Stimulated activated CD4-positive, alpha-beta T cell treated with anti-CD3 and anti-CD28 coated beads, TNF-alpha, amount 100 ng/mL, for 4 hours (primary cell): Measurements from ENCODE around the gene FAM83E.

ENCODE experiments used
- DNase-seq, 3 experiments: peaks; one replicate each; pipeline ENCODE4 v3.0.0-alpha.2; 2020; ENCODE audit warnings: low read depth in 3 of 3

Gene FAM83E

GRCh38 chr19:48628486-48629296 lies 13.8 kb upstream of the FAM83E start:
- DNase-seq: no peak

- no peak for DNase-seq
Observed at GRCh38 chr19:48627865-48628314, 13.0 kb upstream of the FAM83E start.

- DNase-seq: no peak
Observed at GRCh38 chr19:48627201-48627864, 12.5 kb upstream of the FAM83E start.

GRCh38 chr19:48625891-48626327 lies 11.0 kb upstream of the FAM83E start:
- no peak for DNase-seq

GRCh38 chr19:48624791-48625723 lies 10.2 kb upstream of the FAM83E start:
- DNase-seq: no peak

- DNase-seq: peak; percentile 93 to 96 (median 94)
Observed at GRCh38 chr19:48624067-48624594, 9.3 kb upstream of the FAM83E start.

- no peak for DNase-seq
Observed at GRCh38 chr19:48623556-48624066, 8.7 kb upstream of the FAM83E start.

- DNase-seq: no peak
Observed at GRCh38 chr19:48619692-48620585, 5.1 kb upstream of the FAM83E start.

GRCh38 chr19:48618916-48619691 lies 4.2 kb upstream of the FAM83E start, which contains the start of the genes RPL18 and SPHK2:
TSS of gene RPL18 (minus strand) at chr19:48619178. CDS start at chr19:48619143, 35 bp downstream.
TSS of gene SPHK2 (plus strand) at chr19:48619506. CDS start at chr19:48620515, 1,009 bp downstream.
- peak; percentile 90 to 93 (median 93) for DNase-seq

GRCh38 chr19:48618278-48618915 lies 3.5 kb upstream of the FAM83E start:
- DNase-seq: no peak

GRCh38 chr19:48617146-48617937 lies 2.5 kb upstream of the FAM83E start:
- no peak for DNase-seq

- DNase-seq: no peak
Observed at GRCh38 chr19:48616491-48617056, 1.7 kb upstream of the FAM83E start.

- DNase-seq: no peak
Observed at GRCh38 chr19:48616041-48616436, 1.2 kb upstream of the FAM83E start.

- no peak for DNase-seq
Observed at GRCh38 chr19:48615231-48616040, 560 bp upstream of the FAM83E start.

- no peak for DNase-seq
Observed at GRCh38 chr19:48613852-48614435, 932 bp downstream of the FAM83E start.

GRCh38 chr19:48613024-48613851 lies 1.6 kb downstream of the FAM83E start:
- DNase-seq: no peak
